AG09319 (cell line): ENCODE results near the gene FOXP4.

Experiments used
- DNase-seq: peaks from one replicate; pipeline ENCODE4 v3.0.0-alpha.2; 2010; ENCODE audit warnings: low read depth; ENCODE audit errors: extremely low read depth
- TF ChIP-seq, protein P1 (sequence below): IDR thresholded peaks from 2 replicates; pipeline ENCODE4 v1.5.1; 2011; ENCODE audit warnings: low read depth, mild to moderate bottlenecking, inconsistent platforms, low read length, moderate library complexity

Gene FOXP4

DNA sequence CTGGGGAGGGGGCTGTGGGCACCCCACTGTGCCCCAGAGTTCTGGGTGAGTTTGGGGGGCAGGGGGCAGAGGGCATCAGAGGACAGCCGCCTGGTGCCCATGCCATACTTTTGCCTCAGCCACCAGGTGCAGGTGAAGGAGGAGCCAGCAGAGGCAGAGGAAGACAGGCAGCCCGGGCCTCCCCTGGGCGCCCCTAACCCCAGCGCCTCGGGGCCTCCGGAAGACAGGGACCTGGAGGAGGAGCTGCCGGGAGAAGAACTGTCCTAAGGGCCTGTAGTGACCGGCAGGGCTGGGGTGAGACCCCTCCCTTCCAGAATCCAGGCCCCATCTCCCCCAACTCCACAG, 52.5 kb downstream of the FOXP4 start:
- TF ChIP-seq, protein P1, sequence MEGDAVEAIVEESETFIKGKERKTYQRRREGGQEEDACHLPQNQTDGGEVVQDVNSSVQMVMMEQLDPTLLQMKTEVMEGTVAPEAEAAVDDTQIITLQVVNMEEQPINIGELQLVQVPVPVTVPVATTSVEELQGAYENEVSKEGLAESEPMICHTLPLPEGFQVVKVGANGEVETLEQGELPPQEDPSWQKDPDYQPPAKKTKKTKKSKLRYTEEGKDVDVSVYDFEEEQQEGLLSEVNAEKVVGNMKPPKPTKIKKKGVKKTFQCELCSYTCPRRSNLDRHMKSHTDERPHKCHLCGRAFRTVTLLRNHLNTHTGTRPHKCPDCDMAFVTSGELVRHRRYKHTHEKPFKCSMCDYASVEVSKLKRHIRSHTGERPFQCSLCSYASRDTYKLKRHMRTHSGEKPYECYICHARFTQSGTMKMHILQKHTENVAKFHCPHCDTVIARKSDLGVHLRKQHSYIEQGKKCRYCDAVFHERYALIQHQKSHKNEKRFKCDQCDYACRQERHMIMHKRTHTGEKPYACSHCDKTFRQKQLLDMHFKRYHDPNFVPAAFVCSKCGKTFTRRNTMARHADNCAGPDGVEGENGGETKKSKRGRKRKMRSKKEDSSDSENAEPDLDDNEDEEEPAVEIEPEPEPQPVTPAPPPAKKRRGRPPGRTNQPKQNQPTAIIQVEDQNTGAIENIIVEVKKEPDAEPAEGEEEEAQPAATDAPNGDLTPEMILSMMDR: no peak
- no peak for DNase-seq

DNA sequence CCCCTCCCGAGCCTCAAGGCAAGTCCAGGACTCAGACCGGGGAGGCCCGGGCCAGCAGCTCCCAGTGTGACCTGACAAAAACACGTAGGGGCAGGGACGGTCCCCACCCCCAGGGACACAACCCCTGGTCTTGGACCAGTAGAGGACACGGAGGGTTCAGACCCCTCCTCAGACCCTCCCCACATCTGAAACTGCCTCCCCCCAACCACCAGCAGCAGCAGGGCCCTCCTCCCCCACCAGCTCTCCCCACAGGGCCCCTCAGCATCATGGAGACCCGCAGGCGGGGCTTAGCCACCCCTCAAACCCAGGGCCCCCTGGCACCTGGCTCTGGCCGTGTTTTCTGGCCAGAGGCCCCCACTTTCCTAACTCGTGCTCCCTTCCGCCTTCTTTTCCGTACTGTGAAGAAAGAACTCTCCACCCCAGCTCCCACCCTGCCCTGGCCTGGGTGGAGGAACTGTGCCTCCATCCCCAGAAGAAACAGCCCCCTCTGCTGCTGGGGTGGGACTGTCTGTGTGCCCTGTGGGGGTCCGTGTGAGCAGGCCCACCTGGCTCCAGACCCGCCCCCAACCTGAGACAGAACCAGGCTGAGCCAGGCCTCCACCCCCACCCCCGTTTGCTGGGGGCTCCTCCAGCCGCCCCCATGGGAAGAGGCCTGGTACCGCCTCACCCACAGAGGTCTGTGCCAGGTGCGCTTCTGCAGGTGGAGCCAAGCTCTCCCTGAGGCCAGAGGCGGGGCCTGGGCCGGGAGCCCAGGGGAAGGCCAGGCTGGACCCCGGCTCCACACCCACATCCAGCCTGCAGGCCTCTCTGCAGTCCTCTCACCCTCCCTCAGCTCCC, 53.1 kb downstream of the FOXP4 start:
- no peak for DNase-seq
- TF ChIP-seq, protein P1: no peak

DNA sequence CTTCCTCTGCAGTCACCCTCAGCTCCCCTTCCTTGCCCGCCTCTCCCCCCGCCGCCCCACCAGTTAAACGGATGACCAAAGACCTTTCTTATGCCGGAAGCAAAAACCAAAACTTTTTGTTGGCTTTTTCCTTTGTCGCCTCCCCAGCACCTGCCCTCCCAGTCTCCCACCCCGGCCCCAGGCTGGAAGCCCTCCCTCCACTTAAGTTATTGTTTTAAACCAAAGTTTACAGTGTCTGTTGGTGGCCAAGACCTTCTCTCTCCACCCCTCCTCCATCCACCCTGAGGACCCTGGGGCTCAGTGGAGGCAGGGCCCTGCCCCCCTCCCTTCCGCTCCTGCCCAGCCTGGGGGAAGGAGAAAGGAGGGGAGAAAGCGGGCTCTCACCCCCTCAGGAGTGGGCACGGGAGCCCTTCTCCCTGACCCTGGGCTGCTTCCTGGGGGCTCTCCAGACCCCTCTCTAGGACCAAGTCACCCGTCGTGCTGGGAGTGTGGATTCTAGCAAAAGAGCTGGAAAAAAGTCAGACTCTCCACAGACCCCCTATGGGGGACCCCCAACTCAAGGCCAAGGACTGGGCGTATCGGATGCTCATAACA, 53.8 kb downstream of the FOXP4 start:
- TF ChIP-seq, protein P1: no peak
- no peak for DNase-seq

DNA sequence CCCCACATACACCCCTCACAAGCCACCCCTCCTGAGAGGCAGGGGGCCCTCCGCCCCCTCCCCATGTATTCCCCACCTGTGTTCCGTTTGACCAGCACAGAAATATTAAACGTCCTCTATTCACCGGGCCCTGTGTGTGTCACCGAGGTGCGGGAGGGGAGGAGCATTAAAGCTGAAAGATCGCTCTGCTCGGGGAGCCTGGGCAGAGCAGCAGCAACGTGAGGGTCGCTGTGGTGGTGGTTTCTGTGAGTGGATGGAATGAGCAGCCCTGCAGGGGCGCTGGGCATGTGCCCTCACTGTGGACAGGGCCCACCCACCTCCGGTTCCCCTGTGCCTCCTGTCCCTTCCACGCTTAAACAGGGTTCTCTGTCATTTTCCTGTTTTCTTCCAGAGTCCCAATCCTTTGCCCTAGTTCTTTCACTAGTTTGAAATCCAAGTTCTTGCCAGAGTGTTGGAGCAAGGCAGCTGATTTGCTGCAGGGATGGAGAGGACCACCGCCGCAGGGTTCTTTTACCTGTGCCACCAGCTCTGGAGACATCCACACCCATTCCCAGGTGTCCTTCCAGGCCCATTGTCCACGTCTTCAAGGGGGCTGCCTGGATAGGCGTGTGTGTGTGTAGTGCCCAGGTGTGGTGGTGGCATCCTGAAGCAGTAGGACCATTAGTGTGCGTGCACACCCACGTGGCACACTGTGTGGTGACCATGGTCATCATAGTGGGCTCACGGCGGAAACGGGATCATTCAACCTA, 54.5 kb downstream of the FOXP4 start:
- DNase-seq: no peak
- TF ChIP-seq, protein P1: no peak

DNA sequence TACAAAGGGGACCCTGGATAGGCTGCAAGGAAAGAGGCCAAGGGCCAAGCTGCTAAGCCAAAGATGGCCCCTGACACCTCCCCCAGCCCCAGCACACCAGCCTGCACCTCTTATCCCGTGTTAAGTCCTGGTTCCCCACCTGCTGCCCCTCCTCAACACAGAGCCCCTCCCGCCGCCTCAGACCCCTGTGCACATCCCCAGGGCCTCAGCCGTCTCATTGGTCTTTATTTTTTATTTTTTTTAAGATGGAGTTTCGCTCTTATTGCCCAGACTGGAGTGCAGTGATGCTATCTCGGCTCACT, 55.0 kb downstream of the FOXP4 start:
- TF ChIP-seq, protein P1: no peak
- DNase-seq: no peak

DNA sequence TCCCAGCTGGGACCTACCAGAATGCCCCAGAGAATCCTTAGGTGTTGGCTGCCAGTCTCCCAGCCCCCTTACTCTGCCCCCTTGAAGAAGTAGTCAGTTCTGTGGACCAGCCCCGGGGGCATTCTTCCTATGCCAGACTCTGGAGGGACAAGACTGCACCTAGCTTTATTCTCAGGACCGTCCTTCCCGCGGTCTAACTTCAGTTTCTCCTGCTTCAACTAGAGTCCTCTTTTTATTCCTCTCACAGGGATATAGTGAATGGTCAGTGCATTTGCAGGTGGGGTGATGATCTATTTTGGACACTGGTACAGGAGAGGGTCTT, 56.2 kb downstream of the FOXP4 start:
- DNase-seq: no peak

More for the DNA sequence above, 56.2 kb downstream of the FOXP4 start:
- TF ChIP-seq, protein P1: no peak
